RWPE1 (cell line): ENCODE results near the gene ACIN1.
A peak's percentile ranks its signal among the peaks of the same experiment; 100 is the strongest.

Source experiments
- CTCF ChIA-PET: fragments of 350-600 bp; sonication (Branson Sonifier 250); formaldehyde crosslinking; extraction: SDS; loops from one replicate; lab custom pipeline; 2021; lab: Yijun Ruan, JAX
- POLR2A ChIA-PET: fragments of 400-600 bp; formaldehyde crosslinking; extraction: SDS; loops from one replicate; lab custom pipeline; 2020; ENCODE audit warnings: antibody characterized with exemption; ENCODE audit not compliant: low non-redundant PET; lab: Yijun Ruan, JAX
- DNase-seq: peaks from one replicate; pipeline ENCODE4 v3.0.0; 2012; ENCODE audit warnings: low spot score
- H3K27ac ChIP-seq: fragments of 450-650 bp; 2 replicates; pipeline ENCODE4 v1.5.1; 2017
- CTCF ChIP-seq: fragments of 450-650 bp; conservative IDR thresholded peaks from 2 replicates; pipeline ENCODE4 v1.5.1; 2017; ENCODE audit warnings: low read depth, mild to moderate bottlenecking

Gene ACIN1

GRCh38 chr14:23101986-23102625, 7.2 kb upstream of the ACIN1 start:
- H3K27ac ChIP-seq: no peak overlapping the region
- no peak for DNase-seq
- CTCF ChIA-PET: interaction anchor here (0.9 to 1.5 kb wide), 4 partner anchors 11 to 33 kb away, joined by 4 to 6 read pairs (median 4); no protein-coding TSS in a partner anchor
- TF ChIP-seq CTCF: no peak
- POLR2A ChIA-PET: no interaction called here

GRCh38 chr14:23101213-23101970, 6.5 kb upstream of the ACIN1 start:
- ChIA-PET POLR2A (no interaction called here), CTCF (interaction anchor here (0.9 to 1.5 kb wide), 4 partner anchors 10 to 33 kb away, joined by 4 to 6 read pairs (median 4); no protein-coding TSS in a partner anchor)
- TF ChIP-seq CTCF: no peak
- DNase-seq: no peak
- H3K27ac ChIP-seq: no peak overlapping the region

GRCh38 chr14:23099212-23099861, 4.4 kb upstream of the ACIN1 start:
- CTCF ChIA-PET: interaction anchor here (0.6 to 1.2 kb wide), 3 partner anchors 9 to 246 kb away, joined by 3 to 4 read pairs (median 3); no protein-coding TSS in a partner anchor
- POLR2A ChIA-PET: no interaction called here
- no peak for DNase-seq
- H3K27ac ChIP-seq: no peak overlapping the region
- no peak for TF ChIP-seq CTCF

GRCh38 chr14:23097786-23098185, 2.9 kb upstream of the ACIN1 start:
- ChIA-PET POLR2A (no interaction called here), CTCF (interaction anchor here (0.5 to 1.2 kb wide), 4 partner anchors 11 to 202 kb away, joined by 3 to 7 read pairs (median 6); no protein-coding TSS in a partner anchor)
- no peak for TF ChIP-seq CTCF
- no peak for DNase-seq
- no peak overlapping the region for H3K27ac ChIP-seq

- TF ChIP-seq CTCF: no peak
- ChIA-PET CTCF (interaction anchor here (0.6 to 2.1 kb wide), 6 partner anchors 18 to 66 kb away, joined by 3 to 12 read pairs (median 6); no protein-coding TSS in a partner anchor), POLR2A (interaction anchor here (0.6 to 1.7 kb wide), 3 partner anchors 16 to 87 kb away, joined by 3 to 5 read pairs (median 4); no protein-coding TSS in a partner anchor)
- DNase-seq: peak; percentile 100
- peak within 1 kb of the TSS; percentile 96 for H3K27ac ChIP-seq
Observed at GRCh38 chr14:23095196-23096108, 516 bp upstream of the ACIN1 start, which contains the start of gene C14orf119. C14orf119 (plus strand) TSS chr14:23095505; CDS start chr14:23097659, 2,154 bp downstream.
